PFSK-1 (cell line): ENCODE results near the gene ABI1.
A peak's percentile ranks its signal among the peaks of the same experiment; 100 is the strongest.

Experiments
- FOXP2 ChIP-seq: optimal IDR thresholded peaks from 2 replicates; pipeline ENCODE3; 2011; ENCODE audit warnings: borderline replicate concordance, control low read depth, inconsistent platforms; ENCODE audit not compliant: insufficient read depth; ENCODE audit errors: extremely low read length, extremely low read depth
- POLR2AphosphoS5 ChIP-seq: IDR thresholded peaks from 2 replicates; pipeline ENCODE4 v1.6.1; 2012; ENCODE audit warnings: low read depth, mild to moderate bottlenecking, control low read depth, low read length, moderate library complexity
- SIN3A ChIP-seq: IDR thresholded peaks from 2 replicates; pipeline ENCODE4 v1.6.1; 2012; ENCODE audit warnings: mild to moderate bottlenecking, low read length, moderate library complexity, borderline replicate concordance; ENCODE audit not compliant: insufficient read depth
- TAF1 ChIP-seq: IDR thresholded peaks from 2 replicates; pipeline ENCODE4 v1.6.1; 2012; ENCODE audit warnings: low read length, control low read depth, borderline replicate concordance; ENCODE audit not compliant: insufficient read depth
- TF ChIP-seq, protein P1 (sequence below), 2 experiments: IDR thresholded peaks; 2 replicates each; pipeline versions ENCODE4 v1.6.1 to v1.8.0; 2011 to 2012; ENCODE audit warnings: low read depth in 2 of 2, low read length in 2 of 2, control low read depth in 1 of 2, inconsistent platforms in 1 of 2, mild to moderate bottlenecking in 1 of 2, moderate library complexity in 1 of 2; ENCODE audit not compliant: insufficient read depth in 1 of 2

The ABI1 gene

DNA sequence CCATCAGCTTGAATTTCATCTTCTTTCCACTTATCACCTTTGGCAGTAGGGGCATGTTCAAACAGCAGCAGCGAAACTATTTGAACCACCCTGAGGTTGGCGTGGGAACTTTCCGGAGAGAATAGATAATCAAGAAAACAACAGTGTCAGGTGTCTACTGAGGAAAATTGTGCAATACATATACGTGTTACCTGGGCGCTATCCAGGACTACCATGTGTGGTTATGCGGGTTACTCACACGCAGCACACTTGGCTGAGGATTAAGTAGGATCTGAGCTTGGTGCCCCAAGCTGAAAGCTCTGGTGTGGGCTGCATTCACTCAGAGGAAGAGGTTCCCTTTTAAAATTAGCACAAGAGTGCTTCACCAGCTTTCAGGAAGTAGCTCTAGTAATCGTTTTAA is 8.8 kb upstream of the ABI1 start:
- no peak for TF ChIP-seq POLR2AphosphoS5
- TF ChIP-seq, protein P1, sequence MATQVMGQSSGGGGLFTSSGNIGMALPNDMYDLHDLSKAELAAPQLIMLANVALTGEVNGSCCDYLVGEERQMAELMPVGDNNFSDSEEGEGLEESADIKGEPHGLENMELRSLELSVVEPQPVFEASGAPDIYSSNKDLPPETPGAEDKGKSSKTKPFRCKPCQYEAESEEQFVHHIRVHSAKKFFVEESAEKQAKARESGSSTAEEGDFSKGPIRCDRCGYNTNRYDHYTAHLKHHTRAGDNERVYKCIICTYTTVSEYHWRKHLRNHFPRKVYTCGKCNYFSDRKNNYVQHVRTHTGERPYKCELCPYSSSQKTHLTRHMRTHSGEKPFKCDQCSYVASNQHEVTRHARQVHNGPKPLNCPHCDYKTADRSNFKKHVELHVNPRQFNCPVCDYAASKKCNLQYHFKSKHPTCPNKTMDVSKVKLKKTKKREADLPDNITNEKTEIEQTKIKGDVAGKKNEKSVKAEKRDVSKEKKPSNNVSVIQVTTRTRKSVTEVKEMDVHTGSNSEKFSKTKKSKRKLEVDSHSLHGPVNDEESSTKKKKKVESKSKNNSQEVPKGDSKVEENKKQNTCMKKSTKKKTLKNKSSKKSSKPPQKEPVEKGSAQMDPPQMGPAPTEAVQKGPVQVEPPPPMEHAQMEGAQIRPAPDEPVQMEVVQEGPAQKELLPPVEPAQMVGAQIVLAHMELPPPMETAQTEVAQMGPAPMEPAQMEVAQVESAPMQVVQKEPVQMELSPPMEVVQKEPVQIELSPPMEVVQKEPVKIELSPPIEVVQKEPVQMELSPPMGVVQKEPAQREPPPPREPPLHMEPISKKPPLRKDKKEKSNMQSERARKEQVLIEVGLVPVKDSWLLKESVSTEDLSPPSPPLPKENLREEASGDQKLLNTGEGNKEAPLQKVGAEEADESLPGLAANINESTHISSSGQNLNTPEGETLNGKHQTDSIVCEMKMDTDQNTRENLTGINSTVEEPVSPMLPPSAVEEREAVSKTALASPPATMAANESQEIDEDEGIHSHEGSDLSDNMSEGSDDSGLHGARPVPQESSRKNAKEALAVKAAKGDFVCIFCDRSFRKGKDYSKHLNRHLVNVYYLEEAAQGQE (IDR thresholded peaks at IDR 0.05; ENCODE audit: insufficient read depth in 1 of 2, low read depth in 2 of 2, low read length in 2 of 2): no peak
- no peak for TF ChIP-seq TAF1

DNA sequence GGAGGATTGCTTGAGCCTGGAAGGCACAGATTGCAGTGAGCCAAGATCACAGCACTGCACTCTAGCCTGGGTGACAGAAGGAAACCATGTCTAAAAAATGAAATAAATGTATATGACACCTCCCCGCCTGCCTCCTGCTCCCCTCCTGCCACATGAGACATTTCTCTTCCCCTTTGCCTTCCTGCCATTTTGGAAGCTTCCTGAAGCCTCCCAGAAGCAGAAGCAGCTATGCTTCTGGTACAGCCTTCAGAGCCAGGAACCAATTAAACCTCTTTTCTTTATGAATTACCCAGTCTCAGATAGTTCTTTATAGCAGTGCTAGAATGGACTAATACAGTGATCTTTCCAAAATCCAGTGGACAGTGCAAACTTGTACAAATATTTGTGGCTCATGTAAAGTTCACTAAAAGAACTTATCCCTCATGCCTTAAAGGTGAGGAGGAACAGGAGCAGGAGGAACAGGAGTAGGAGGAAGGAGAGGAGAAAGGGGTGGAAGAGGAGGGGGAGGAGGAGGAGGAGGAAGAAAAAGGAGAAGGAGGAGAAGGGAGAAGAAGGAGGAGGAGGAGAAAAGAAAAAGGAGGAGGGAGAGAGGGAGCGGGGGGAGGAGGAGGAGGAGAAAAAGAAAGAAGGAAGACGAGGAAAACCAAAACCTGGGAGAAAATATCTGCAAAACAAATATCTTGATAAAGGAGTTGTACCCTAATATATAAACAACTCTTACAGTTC is 2.8 kb upstream of the ABI1 start:
- TF ChIP-seq FOXP2 (no peak), TAF1 (no peak), SIN3A (no peak), POLR2AphosphoS5 (no peak)

DNA sequence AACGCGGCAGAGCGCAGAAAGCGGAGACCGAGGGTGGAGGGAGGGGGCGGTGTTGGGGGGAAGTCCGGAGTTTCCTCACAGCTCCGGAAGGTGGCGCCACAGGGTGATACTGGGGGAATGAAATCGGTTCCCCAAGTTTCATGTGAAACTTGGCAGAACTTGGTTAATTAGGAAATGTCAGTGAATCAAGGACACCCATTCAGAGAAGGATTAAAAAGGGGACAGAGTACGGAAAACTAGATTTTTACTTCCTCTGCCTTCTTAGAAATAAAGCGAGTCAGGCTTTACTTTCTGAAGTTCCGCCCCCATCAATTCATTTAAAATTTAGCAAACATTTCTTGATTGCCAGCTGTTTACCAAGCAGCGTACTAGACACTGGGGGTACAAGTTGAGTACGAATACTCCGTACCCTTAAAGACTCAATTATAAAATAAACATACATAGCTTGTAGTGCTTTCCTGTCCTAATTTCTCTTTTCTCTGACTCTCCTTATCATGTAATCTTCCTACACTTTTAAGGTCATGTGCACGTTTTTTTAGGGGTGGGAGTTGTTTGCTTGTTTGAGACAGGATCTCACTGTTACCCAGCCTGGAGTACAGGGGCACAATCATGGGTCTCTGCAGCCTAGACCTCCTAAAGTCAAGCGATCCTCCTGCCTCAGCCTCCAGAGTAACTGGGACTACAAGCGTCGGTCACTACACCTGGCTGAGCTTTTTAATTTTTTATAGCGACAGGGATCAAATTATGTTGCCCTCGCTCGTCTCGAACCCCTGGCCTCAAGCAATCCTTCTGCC is 644 bp upstream of the ABI1 start:
- TF ChIP-seq SIN3A: no peak
- TF ChIP-seq TAF1: no peak
- no peak for TF ChIP-seq FOXP2

DNA sequence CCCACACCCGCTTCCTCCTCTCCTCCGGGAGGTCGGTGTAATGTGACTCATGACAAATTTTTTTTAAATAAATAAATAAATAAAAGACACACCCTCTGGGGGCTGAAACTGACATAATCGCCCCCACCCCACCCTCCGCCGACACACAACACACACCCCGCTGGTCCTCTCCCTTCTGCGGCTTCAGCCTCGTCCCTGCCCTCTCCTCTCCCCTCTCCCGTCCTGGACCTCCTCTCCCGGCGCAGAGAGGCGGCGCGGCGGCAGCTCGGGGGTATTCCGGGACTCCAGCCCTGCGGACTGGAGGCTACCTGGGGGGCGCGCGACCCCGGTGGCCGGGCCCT is 686 bp downstream of the ABI1 start:
- TF ChIP-seq FOXP2: no peak
- TF ChIP-seq SIN3A: peak; percentile 59; the same call in 1 of the 2 replicates

DNA sequence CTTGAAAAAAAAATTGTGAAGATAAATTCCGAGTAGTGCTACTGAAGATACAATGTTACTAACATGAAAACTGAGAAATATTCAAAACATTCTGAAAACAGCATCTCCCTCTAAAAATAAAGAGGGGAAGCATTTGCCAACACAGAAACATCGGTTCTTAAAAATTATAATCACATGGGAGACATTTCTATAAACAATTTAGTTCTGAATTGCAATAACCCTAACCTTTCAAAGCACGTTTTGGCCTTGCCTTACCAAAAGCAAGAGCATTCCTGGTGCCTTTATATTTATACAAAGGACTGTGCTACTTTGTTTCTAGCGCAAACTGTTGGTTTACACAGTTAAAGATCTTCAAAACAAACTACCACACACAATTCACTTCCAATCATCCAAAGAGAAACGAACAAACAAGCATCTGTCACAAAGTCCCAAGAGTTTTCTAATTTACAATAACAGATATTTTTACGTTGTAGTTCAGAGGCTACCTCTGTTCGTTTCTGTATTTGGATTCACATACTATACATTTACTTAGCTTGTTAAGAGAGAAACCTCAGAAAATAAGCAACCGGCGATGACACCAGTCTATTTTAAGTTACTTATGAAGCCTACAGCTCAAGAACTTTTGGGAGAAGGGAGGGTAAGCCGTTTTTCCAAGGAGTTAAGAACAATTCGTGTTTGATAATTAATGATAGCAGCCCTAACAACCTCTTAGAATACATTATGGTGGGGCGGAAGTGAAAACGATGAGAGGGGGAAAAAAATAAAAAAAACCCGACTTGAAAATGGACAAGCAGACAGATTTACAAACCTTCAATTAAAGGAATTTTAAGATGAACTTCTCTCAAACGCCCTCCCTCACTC is 1.3 kb downstream of the ABI1 start:
- TF ChIP-seq SIN3A (no peak), FOXP2 (no peak), POLR2AphosphoS5 (no peak), TAF1 (no peak)
- TF ChIP-seq, protein P1 (IDR thresholded peaks at IDR 0.05; ENCODE audit: insufficient read depth in 1 of 2, low read depth in 2 of 2, low read length in 2 of 2): no peak

DNA sequence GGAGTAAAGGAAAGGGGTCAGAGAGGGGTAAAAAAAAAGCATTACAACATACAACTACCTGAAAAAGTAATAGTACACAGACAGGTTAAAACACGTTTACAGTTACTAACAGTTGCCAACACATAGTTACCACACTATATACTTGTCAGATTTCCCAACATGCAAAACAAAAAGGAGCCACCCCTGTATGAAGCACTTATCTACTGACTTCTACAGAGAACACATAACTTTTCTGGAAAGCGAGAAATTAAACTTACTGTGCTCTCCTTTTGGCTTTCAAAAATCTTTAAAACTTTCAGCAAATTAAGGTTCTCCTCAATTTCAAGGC is 2.1 kb downstream of the ABI1 start:
- no peak for TF ChIP-seq POLR2AphosphoS5
- no peak for TF ChIP-seq FOXP2
- no peak for TF ChIP-seq SIN3A
- TF ChIP-seq, protein P1 (IDR thresholded peaks at IDR 0.05; ENCODE audit: insufficient read depth in 1 of 2, low read depth in 2 of 2, low read length in 2 of 2): no peak
- no peak for TF ChIP-seq TAF1
